ENCODE results near the gene POU3F1. TPM values are rescaled to one million over a fixed set of nuclear protein-coding genes. Genes with fewer than 3 reads are reported as not detected.

POU3F1 gene
- total and polyA plus RNA-seq, 12 donors, result 0.05 to 6.9 (median 2.0) TPM

- TF ChIP-seq POLR2A (IDR thresholded peaks at IDR 0.05), result no peak
- TF ChIP-seq CTCF (IDR thresholded peaks at IDR 0.05), result no peak
- Histone ChIP-seq H3K27me3 (no peaks in the 10 kb centered on the region), H3K9me3 (replicated peaks in 1 of 3) (no peaks in the 10 kb centered on the region), H3K4me1 (replicated peaks in 1 of 2) (no peaks in the 10 kb centered on the region), H3K27ac (no peak overlapping the region), H3K36me3 (replicated peaks in 1 of 2) (no peaks in the 10 kb centered on the region), H3K4me3 (no peak overlapping the region)
- intact Hi-C loops (cut with DNase I), result no loop called here
- 82 to 94% (median 89%) methylated on average over 4 of the region's 4 CpGs for WGBS, 4 donors
- DNase-seq, result no peak
These were observed 32.4 kb upstream of the POU3F1 start for GRCh38 chr1:38079019-38079418.

- WGBS, 4 donors, result 83 to 95% (median 87%) methylated on average over 3 of the region's 3 CpGs
- Histone ChIP-seq H3K27ac (no peak overlapping the region), H3K27me3 (no peaks in the 10 kb centered on the region), H3K4me3 (no peak overlapping the region), H3K9me3 (replicated peaks in 1 of 3) (no peaks in the 10 kb centered on the region), H3K4me1 (replicated peaks in 1 of 2) (no peaks in the 10 kb centered on the region), H3K36me3 (replicated peaks in 1 of 2) (no peaks in the 10 kb centered on the region)
- no peak for TF ChIP-seq CTCF (IDR thresholded peaks at IDR 0.05)
- DNase-seq, result no peak
- intact Hi-C loops (cut with DNase I), result no loop called here
These were observed 31.0 kb upstream of the POU3F1 start for GRCh38 chr1:38077523-38078147.

GRCh38 chr1:38076455-38076854, 29.9 kb upstream of the POU3F1 start:
- H3K4me1 ChIP-seq (replicated peaks in 1 of 2), result no peaks in the 10 kb centered on the region
- intact Hi-C loops (cut with DNase I), result no loop called here
- 65 to 68% (median 66%) methylated on average over 6 of the region's 6 CpGs for WGBS, 4 donors
- H3K36me3 ChIP-seq (replicated peaks in 1 of 2), result no peaks in the 10 kb centered on the region
- no peak for DNase-seq
- H3K27ac ChIP-seq, result no peak overlapping the region
- H3K4me3 ChIP-seq, result no peak overlapping the region
- H3K9me3 ChIP-seq (replicated peaks in 1 of 3), result no peaks in the 10 kb centered on the region
- TF ChIP-seq CTCF (IDR thresholded peaks at IDR 0.05) (no peak), POLR2A (IDR thresholded peaks at IDR 0.05) (no peak)
- no peaks in the 10 kb centered on the region for H3K27me3 ChIP-seq

GRCh38 chr1:38076038-38076437, 29.4 kb upstream of the POU3F1 start:
- DNase-seq, result peak in 3 of 7 donors; percentile 25 to 33 (median 26)
- intact Hi-C loops (cut with DNase I), result no loop called here
- H3K36me3 ChIP-seq (replicated peaks in 1 of 2), result no peaks in the 10 kb centered on the region
- no peaks in the 10 kb centered on the region for H3K9me3 ChIP-seq (replicated peaks in 1 of 3)
- WGBS, 4 donors, result 14 to 40% (median 39%) methylated on average over 3 to 6 of the region's 6 CpGs
- no peaks in the 10 kb centered on the region for H3K4me1 ChIP-seq (replicated peaks in 1 of 2)
- no peak overlapping the region for H3K27ac ChIP-seq
- H3K4me3 ChIP-seq, result no peak overlapping the region
- no peaks in the 10 kb centered on the region for H3K27me3 ChIP-seq
- no peak for TF ChIP-seq POLR2A (IDR thresholded peaks at IDR 0.05)
- TF ChIP-seq CTCF (IDR thresholded peaks at IDR 0.05), result no peak

Measured in adrenal gland (tissue), 12 donors.